NCI-H748 treated with DMSO at 0.1 percent for 48 hours (cell line): ENCODE results near the gene PYGB.
A peak's percentile ranks its signal among the peaks of the same experiment; 100 is the strongest.
"Not testable (repeated sequence)": the region's sequence is repeated elsewhere in the genome, so short reads cannot be mapped to it uniquely, and the experiment has no call there.

Experiments
- DNase-seq: peaks from one replicate; lab custom pipeline; 2025; lab: John Stamatoyannopoulos, UW

Gene PYGB

GRCh38 chr20:25230166-25230831 is 17.6 kb upstream of the PYGB start:
- DNase-seq: no peak

GRCh38 chr20:25233016-25233772 is 14.7 kb upstream of the PYGB start:
- DNase-seq: peak; percentile 55

- not testable (repeated sequence) for DNase-seq
Observed at GRCh38 chr20:25234009-25234849, 13.7 kb upstream of the PYGB start.

- no peak for DNase-seq
Observed at GRCh38 chr20:25236450-25237304, 11.2 kb upstream of the PYGB start.

GRCh38 chr20:25237610-25238318 is 10.1 kb upstream of the PYGB start:
- DNase-seq: no peak

GRCh38 chr20:25238319-25239037 is 9.4 kb upstream of the PYGB start:
- DNase-seq: no peak

GRCh38 chr20:25239387-25240370 is 8.2 kb upstream of the PYGB start:
- DNase-seq: no peak

GRCh38 chr20:25240851-25241658 is 6.8 kb upstream of the PYGB start:
- not testable (repeated sequence) for DNase-seq

GRCh38 chr20:25241659-25241955 is 6.3 kb upstream of the PYGB start:
- DNase-seq: not testable (repeated sequence)

- peak; percentile 79 for DNase-seq
Observed at GRCh38 chr20:25242231-25242630, 5.7 kb upstream of the PYGB start.

GRCh38 chr20:25243416-25243979 is 4.4 kb upstream of the PYGB start:
- DNase-seq: no peak

GRCh38 chr20:25244976-25245375 is 2.9 kb upstream of the PYGB start:
- DNase-seq: no peak

GRCh38 chr20:25245461-25245860 is 2.4 kb upstream of the PYGB start:
- no peak for DNase-seq

- no peak for DNase-seq
Observed at GRCh38 chr20:25246182-25246999, 1.5 kb upstream of the PYGB start.

- peak; percentile 62 for DNase-seq
Observed at GRCh38 chr20:25247000-25247517, 826 bp upstream of the PYGB start.

- no peak for DNase-seq
Observed at GRCh38 chr20:25247518-25247955, 348 bp upstream of the PYGB start.

GRCh38 chr20:25248786-25249172 is 894 bp downstream of the PYGB start:
- no peak for DNase-seq
